IMR-90 (cell line): ENCODE data around the gene CTF1. TPM values are rescaled to one million over a fixed set of nuclear protein-coding genes. Genes with fewer than 3 reads are reported as not detected.

ENCODE experiments used
- ATAC-seq: fragments of 200-7000 bp; cut with Tn5 transposase; 2 replicates; pipeline ENCODE4 v1.9.1; 2020; ENCODE audit warnings: low read depth, mild to moderate bottlenecking, moderate library complexity
- BruUV-seq: library from RNA; stranded (reverse); fragments of 400-500 nt; replicated peaks from 2 replicates; lab custom pipeline; 2021; lab: Mats Ljungman, UMichigan
- CTCF ChIA-PET: fragments of 300-600 bp; formaldehyde crosslinking; extraction: SDS; loops from one replicate; lab custom pipeline; 2021; ENCODE audit warnings: antibody characterized with exemption; lab: Yijun Ruan, JAX
- POLR2A ChIA-PET: fragments of 300-600 bp; sonication (Branson Sonifier 250); formaldehyde crosslinking; loops from one replicate; lab custom pipeline; 2022; ENCODE audit warnings: antibody characterized with exemption; ENCODE audit not compliant: unreplicated experiment; lab: Charles Lee
- DNase-seq: peaks from one replicate; pipeline ENCODE4 v3.0.0; 2013
- H2AFZ ChIP-seq: replicated peaks from 2 replicates; pipeline ENCODE3; 2013; ENCODE audit warnings: low read length, mild to moderate bottlenecking; ENCODE audit not compliant: poor library complexity
- H2AK5ac ChIP-seq: 2 replicates; pipeline ENCODE4 v1.6.1; 2013; ENCODE audit warnings: low read depth, low read length, inconsistent platforms
- H2AK9ac ChIP-seq: replicated peaks from 2 replicates; pipeline ENCODE3; 2013; ENCODE audit warnings: mild to moderate bottlenecking, low read depth, low read length, moderate library complexity; ENCODE audit not compliant: poor library complexity
- H2BK120ac ChIP-seq: 2 replicates; pipeline ENCODE4 v1.6.1; 2013; ENCODE audit warnings: low read depth, low read length, inconsistent platforms
- H2BK15ac ChIP-seq: 3 replicates; pipeline ENCODE4 v1.6.1; 2013; ENCODE audit warnings: low read depth, low read length, inconsistent platforms
- H2BK20ac ChIP-seq: 2 replicates; pipeline ENCODE4 v1.6.1; 2013; ENCODE audit warnings: low read depth, mild to moderate bottlenecking, inconsistent platforms, low read length, moderate library complexity
- H2BK5ac ChIP-seq: 2 replicates; pipeline ENCODE4 v1.6.1; 2013; ENCODE audit warnings: mild to moderate bottlenecking, low read depth, low read length, inconsistent platforms; ENCODE audit not compliant: poor library complexity, severe bottlenecking
- H3K14ac ChIP-seq: replicated peaks from 2 replicates; pipeline ENCODE4 v1.6.1; 2013; ENCODE audit warnings: low read depth, low read length, inconsistent platforms
- H3K18ac ChIP-seq: 2 replicates; pipeline ENCODE4 v1.6.1; 2013; ENCODE audit warnings: low read depth, low read length, control low read depth
- H3K23ac ChIP-seq: 2 replicates; pipeline ENCODE4 v1.6.1; 2013; ENCODE audit warnings: low read depth, low read length, inconsistent platforms
- H3K27ac ChIP-seq: 2 replicates; pipeline ENCODE4 v1.5.1; 2013; ENCODE audit warnings: mild to moderate bottlenecking, control low read depth, low read length; ENCODE audit not compliant: insufficient read depth
- H3K27me3 ChIP-seq: 2 replicates; pipeline ENCODE4 v1.6.1; 2013; ENCODE audit warnings: low read length; ENCODE audit not compliant: control insufficient read depth, insufficient read depth
- H3K36me3 ChIP-seq: 2 replicates; pipeline ENCODE4 v1.6.1; 2013; ENCODE audit warnings: low read length, mixed read lengths; ENCODE audit not compliant: control insufficient read depth, insufficient read depth
- H3K4ac ChIP-seq: 2 replicates; pipeline ENCODE4 v1.6.1; 2013; ENCODE audit warnings: low read depth, low read length, inconsistent platforms
- H3K4me1 ChIP-seq: 2 replicates; pipeline ENCODE4 v1.6.1; 2013; ENCODE audit warnings: low read length, mixed read lengths; ENCODE audit not compliant: control insufficient read depth, insufficient read depth
- H3K4me2 ChIP-seq: 2 replicates; pipeline ENCODE4 v1.6.1; 2013; ENCODE audit warnings: low read depth, mild to moderate bottlenecking, control low read depth, low read length, moderate library complexity
- H3K4me3 ChIP-seq: 2 replicates; pipeline ENCODE4 v1.5.1; 2013; ENCODE audit warnings: low read depth, mild to moderate bottlenecking, control low read depth, low read length, moderate library complexity; ENCODE audit not compliant: insufficient read depth
- H3K56ac ChIP-seq: 2 replicates; pipeline ENCODE4 v1.6.1; 2013; ENCODE audit warnings: low read length, inconsistent platforms; ENCODE audit not compliant: insufficient read depth; ENCODE audit errors: extremely low read depth
- H3K79me1 ChIP-seq, 2 experiments: 2 replicates each; pipeline ENCODE4 v1.6.1; 2013; ENCODE audit warnings: low read length in 2 of 2, inconsistent platforms in 1 of 2, low read depth in 1 of 2
- H3K9ac ChIP-seq: 2 replicates; pipeline ENCODE4 v1.6.1; 2013; ENCODE audit warnings: low read depth, low read length, control low read depth
- H3K9me1 ChIP-seq: 2 replicates; pipeline ENCODE4 v1.6.1; 2013; ENCODE audit warnings: low read length, inconsistent platforms; ENCODE audit not compliant: insufficient read depth
- H3K9me3 ChIP-seq: 2 replicates; pipeline ENCODE4 v1.6.1; 2013; ENCODE audit warnings: low read length; ENCODE audit not compliant: control insufficient read depth, insufficient read depth
- H4K20me1 ChIP-seq: 2 replicates; pipeline ENCODE4 v1.6.1; 2013; ENCODE audit warnings: low read length, inconsistent platforms; ENCODE audit not compliant: insufficient read depth
- H4K5ac ChIP-seq: 2 replicates; pipeline ENCODE4 v1.6.1; 2013; ENCODE audit warnings: mild to moderate bottlenecking, low read depth, low read length, control low read depth
- H4K8ac ChIP-seq, 2 experiments: 2 replicates each; pipeline ENCODE4 v1.6.1; 2013; ENCODE audit warnings: low read depth in 2 of 2, low read length in 2 of 2, control low read depth in 1 of 2, inconsistent platforms in 1 of 2
- H4K91ac ChIP-seq: 2 replicates; pipeline ENCODE4 v1.6.1; 2013; ENCODE audit warnings: low read depth, low read length, inconsistent platforms; ENCODE audit not compliant: insufficient read depth
- CHD1 ChIP-seq: IDR thresholded peaks from 2 replicates; pipeline ENCODE4 v1.6.1; 2012; ENCODE audit warnings: low read depth, low read length, improper control_type of control experiment
- MAFK ChIP-seq: IDR thresholded peaks from 2 replicates; pipeline ENCODE4 v1.6.1; 2012; ENCODE audit warnings: low read depth, low read length, improper control_type of control experiment
- USF2 ChIP-seq: fragments of 150-350 bp; IDR thresholded peaks from 2 replicates; pipeline ENCODE4 v1.6.1; 2017; ENCODE audit warnings: mild to moderate bottlenecking, antibody characterized with exemption, low read length, low read depth
- WGBS, 2 experiments: methylation state at CpG; one replicate each; pipeline versions ENCODE4 v1.1.5 to v1.1.7; 2013; ENCODE audit warnings: missing lambda C conversion rate in 2 of 2; ENCODE audit not compliant: insufficient read length in 1 of 2; ENCODE audit errors: extremely low coverage in 2 of 2; 5-methylcytosine and 5-hydroxymethylcytosine counted together
- dilution Hi-C: fragments of 300-500 bp; cut with HindIII; formaldehyde crosslinking; loops from one replicate; pipeline ENCODE4 v1.14.3; 2018; ENCODE audit warnings: low sequenced_read_pairs; ENCODE audit not compliant: unreplicated experiment
- in situ Hi-C: fragments of 300-500 bp; cut with MboI; formaldehyde crosslinking; loops from 3 replicates; pipeline ENCODE4 v1.14.3; 2019; ENCODE audit warnings: low sequenced_read_pairs, inconsistent platforms, mixed read lengths
- intact Hi-C: fragments of 100-400 bp; cut with micrococcal nuclease; formaldehyde crosslinking; loops from 2 replicates; pipeline ENCODE4 v1.10.0; 2022
- polyA plus RNA-seq, 3 experiments: library from polyadenylated mRNA; depleted of rRNA; stranded (reverse); fragments of >200 nt; gene quantifications; 2 replicates each; pipeline ENCODE4 v1.2.3, GENCODE V29; 2012; ENCODE audit warnings: low replicate concordance in 1 of 3
- total RNA-seq: library from RNA; depleted of rRNA; stranded (reverse); fragments of >200 nt; gene quantifications from 2 replicates; pipeline ENCODE4 v1.2.3, GENCODE V29; 2012

Gene CTF1
- total and polyA plus RNA-seq, 2 of the 4 experiments (the other 2 are of a cell fraction), result 0.18 to 12.9 TPM

- peaks cover 3 to 16% of the 10 kb centered on the region in 2 experiments; a peak in 2 of 4 replicates for H3K79me1 ChIP-seq
- no peak overlapping the region for H2BK15ac ChIP-seq
- 0 out of 2 replicates have a peak overlapping the region, but pooled peaks have one; percentile 39 for H3K14ac ChIP-seq
- no peak overlapping the region for H3K18ac ChIP-seq
- ChIA-PET CTCF (no interaction called here), POLR2A (interaction anchor here (0.5 kb wide), 1 partner anchor 62 kb away, joined by 3 read pairs; no protein-coding TSS in a partner anchor)
- no peaks in the 10 kb centered on the region for H4K20me1 ChIP-seq
- peak overlapping the region; percentile 9; the same call in 1 of the 2 replicates for H4K91ac ChIP-seq
- peak overlapping the region; percentile 86 to 95 for H4K8ac ChIP-seq
- ATAC-seq (no peak), DNase-seq (no peak)
- no peak overlapping the region for H2BK20ac ChIP-seq
- H3K4ac ChIP-seq, result 0 out of 2 replicates have a peak overlapping the region, but pooled peaks have one; percentile 4
- H4K5ac ChIP-seq, result peak overlapping the region; percentile 27; the same call in 1 of the 2 replicates
- H3K27me3 ChIP-seq, result no peaks in the 10 kb centered on the region
- H3K4me3 ChIP-seq, result no peak overlapping the region
- 97% methylated on average over 10 of the region's 19 CpGs; no CpG with 5 or more reads in 1 of the 2 experiments for WGBS, 2 experiments
- peaks cover 4% of the 10 kb centered on the region; the same call in 1 of the 2 replicates for H3K4me1 ChIP-seq
- H3K23ac ChIP-seq, result no peak overlapping the region
- no peak overlapping the region for H2BK5ac ChIP-seq
- dilution Hi-C loops, result no loop called here
- in situ Hi-C loops, result no loop called here
- peak overlapping the region; percentile 18 for H2AFZ ChIP-seq
- H2BK120ac ChIP-seq, result no peak overlapping the region
- no peak overlapping the region for H3K27ac ChIP-seq
- H3K4me2 ChIP-seq, result no peak overlapping the region
- H3K9me3 ChIP-seq, result no peaks in the 10 kb centered on the region
- peak overlapping the region; percentile 27; the same call in 1 of the 2 replicates for H2AK5ac ChIP-seq
- no TSS peak for BruUV-seq
- H3K9ac ChIP-seq, result no peak overlapping the region
- no peaks in the 10 kb centered on the region for H3K36me3 ChIP-seq
- peaks cover 8% of the 10 kb centered on the region; the same call in 1 of the 2 replicates for H3K9me1 ChIP-seq
- no peak overlapping the region for H3K56ac ChIP-seq
- TF ChIP-seq CHD1, result no peak
- TF ChIP-seq MAFK, result no peak
- no peak for TF ChIP-seq USF2
- intact Hi-C loops, result no loop called here
- peak overlapping the region; percentile 52 for H2AK9ac ChIP-seq
These were observed 7.8 kb downstream of the CTF1 start for GRCh38 chr16:30904114-30904780.
